GDM1 (cell line): ENCODE results near the gene SOX12.
"Not testable (repeated sequence)": the region's sequence is repeated elsewhere in the genome, so short reads cannot be mapped to it uniquely, and the experiment has no call there.

Source experiments
- DNase-seq: peaks from one replicate; lab custom pipeline; 2025; lab: John Stamatoyannopoulos, UW

SOX12 gene

GRCh38 chr20:328975-329695 is 3.8 kb downstream of the SOX12 start:
- DNase-seq = no peak

- DNase-seq = no peak
These were observed 4.5 kb downstream of the SOX12 start for GRCh38 chr20:329851-330232.

- peak; percentile 72 for DNase-seq
These were observed 5.1 kb downstream of the SOX12 start for GRCh38 chr20:330233-331149.

GRCh38 chr20:334578-334977 is 9.2 kb downstream of the SOX12 start:
- no peak for DNase-seq

- DNase-seq = not testable (repeated sequence)
These were observed 10.7 kb downstream of the SOX12 start for GRCh38 chr20:336040-336439.

GRCh38 chr20:341682-342081 is 16.3 kb downstream of the SOX12 start:
- DNase-seq = peak; percentile 31

GRCh38 chr20:343107-343506 is 17.8 kb downstream of the SOX12 start:
- DNase-seq = no peak

- no peak for DNase-seq
These were observed 20.8 kb downstream of the SOX12 start for GRCh38 chr20:346033-346639.

- no peak for DNase-seq
These were observed 21.4 kb downstream of the SOX12 start, which contains the start of gene NRSN2 for GRCh38 chr20:346640-347316. NRSN2 (plus strand) TSS chr20:347111; CDS start chr20:349644, 2,533 bp downstream.

- DNase-seq = no peak
These were observed 21.9 kb downstream of the SOX12 start for GRCh38 chr20:347317-347639.

- peak; percentile 47 for DNase-seq
These were observed 22.5 kb downstream of the SOX12 start for GRCh38 chr20:347640-348484.

GRCh38 chr20:348972-349841 is 23.9 kb downstream of the SOX12 start:
- DNase-seq = no peak

GRCh38 chr20:353166-353565 is 27.8 kb downstream of the SOX12 start:
- DNase-seq = no peak

GRCh38 chr20:354298-354977 is 29.1 kb downstream of the SOX12 start:
- peak; percentile 55 for DNase-seq

- not testable (repeated sequence) for DNase-seq
These were observed 30.8 kb downstream of the SOX12 start for GRCh38 chr20:356154-356553.

- no peak for DNase-seq
These were observed 31.4 kb downstream of the SOX12 start for GRCh38 chr20:356745-357144.

- DNase-seq = no peak
These were observed 33.7 kb downstream of the SOX12 start for GRCh38 chr20:358891-359555.

- no peak for DNase-seq
These were observed 36.2 kb downstream of the SOX12 start for GRCh38 chr20:361561-361960.
